Measurements from ENCODE around the gene RBMS1. TPM values are rescaled to one million over a fixed set of nuclear protein-coding genes. Genes with fewer than 3 reads are reported as not detected.
"Not testable (repeated sequence)": the region's sequence is repeated elsewhere in the genome, so short reads cannot be mapped to it uniquely, and the experiment has no call there.

The RBMS1 gene
- total RNA-seq, 3 donors from 2014 or later (not counting 1 experiment from before 2014, with no cell fraction given): 111 to 167 (median 132) TPM

DNA sequence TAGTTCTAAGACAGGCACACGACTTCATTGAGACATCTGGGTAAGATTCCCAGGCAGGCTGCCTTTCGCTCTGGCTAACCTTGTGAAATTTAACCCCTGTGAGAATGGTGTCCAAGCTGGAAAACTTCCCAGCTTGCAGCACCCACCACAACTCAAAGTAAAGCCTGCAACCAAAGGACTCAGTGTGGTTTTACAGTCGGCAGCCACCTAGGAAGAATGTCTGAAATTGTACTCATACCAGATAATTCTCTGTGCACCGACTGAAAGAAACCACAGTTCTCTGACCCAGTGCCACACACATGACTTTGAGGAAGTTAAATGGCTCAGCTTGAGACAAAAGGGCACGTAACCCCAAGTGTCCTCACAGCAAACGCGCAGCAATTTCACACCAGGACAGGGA lies 125.7 kb downstream of the RBMS1 start:
- no peak overlapping the region for H3K4me3 ChIP-seq (ENCODE audit: low read length)
- H3K9me3 Mint-ChIP-seq: no peaks in the 10 kb centered on the region
- TF ChIP-seq, protein P1, sequence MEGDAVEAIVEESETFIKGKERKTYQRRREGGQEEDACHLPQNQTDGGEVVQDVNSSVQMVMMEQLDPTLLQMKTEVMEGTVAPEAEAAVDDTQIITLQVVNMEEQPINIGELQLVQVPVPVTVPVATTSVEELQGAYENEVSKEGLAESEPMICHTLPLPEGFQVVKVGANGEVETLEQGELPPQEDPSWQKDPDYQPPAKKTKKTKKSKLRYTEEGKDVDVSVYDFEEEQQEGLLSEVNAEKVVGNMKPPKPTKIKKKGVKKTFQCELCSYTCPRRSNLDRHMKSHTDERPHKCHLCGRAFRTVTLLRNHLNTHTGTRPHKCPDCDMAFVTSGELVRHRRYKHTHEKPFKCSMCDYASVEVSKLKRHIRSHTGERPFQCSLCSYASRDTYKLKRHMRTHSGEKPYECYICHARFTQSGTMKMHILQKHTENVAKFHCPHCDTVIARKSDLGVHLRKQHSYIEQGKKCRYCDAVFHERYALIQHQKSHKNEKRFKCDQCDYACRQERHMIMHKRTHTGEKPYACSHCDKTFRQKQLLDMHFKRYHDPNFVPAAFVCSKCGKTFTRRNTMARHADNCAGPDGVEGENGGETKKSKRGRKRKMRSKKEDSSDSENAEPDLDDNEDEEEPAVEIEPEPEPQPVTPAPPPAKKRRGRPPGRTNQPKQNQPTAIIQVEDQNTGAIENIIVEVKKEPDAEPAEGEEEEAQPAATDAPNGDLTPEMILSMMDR (IDR thresholded peaks at IDR 0.05): no peak
- H3K27ac Mint-ChIP-seq: peak overlapping the region; percentile 73 to 83
- no peaks in the 10 kb centered on the region for H3K9me3 ChIP-seq (ENCODE audit: control insufficient read depth, insufficient read depth, low read length)
- WGBS (ENCODE audit: insufficient coverage): 15% methylated on average over 7 of the region's 7 CpGs
- no peak overlapping the region for H3K27ac ChIP-seq (ENCODE audit: low read length)
- H3K4me1 Mint-ChIP-seq: peaks cover 79 to 87% of the 10 kb centered on the region in 2 donors
- no peak for DNase-seq
- peak; percentile 60 to 82 (median 74) for ATAC-seq
- peak overlapping the region; percentile 47 for H3K4me3 Mint-ChIP-seq
- peaks cover 13% of the 10 kb centered on the region for H3K36me3 Mint-ChIP-seq
- intact Hi-C loops (cut with micrococcal nuclease): no loop called here
- no peaks in the 10 kb centered on the region for H3K27me3 Mint-ChIP-seq (ENCODE audit: low read depth in 2 of 2)
- H3K4me1 ChIP-seq (ENCODE audit: control insufficient read depth, insufficient read depth, low read length): peaks cover 45% of the 10 kb centered on the region
- H3K36me3 ChIP-seq (ENCODE audit: control insufficient read depth, insufficient read depth, low read length): peaks cover 17% of the 10 kb centered on the region
- no peaks in the 10 kb centered on the region for H3K27me3 ChIP-seq (ENCODE audit: control insufficient read depth, insufficient read depth, low read length)

DNA sequence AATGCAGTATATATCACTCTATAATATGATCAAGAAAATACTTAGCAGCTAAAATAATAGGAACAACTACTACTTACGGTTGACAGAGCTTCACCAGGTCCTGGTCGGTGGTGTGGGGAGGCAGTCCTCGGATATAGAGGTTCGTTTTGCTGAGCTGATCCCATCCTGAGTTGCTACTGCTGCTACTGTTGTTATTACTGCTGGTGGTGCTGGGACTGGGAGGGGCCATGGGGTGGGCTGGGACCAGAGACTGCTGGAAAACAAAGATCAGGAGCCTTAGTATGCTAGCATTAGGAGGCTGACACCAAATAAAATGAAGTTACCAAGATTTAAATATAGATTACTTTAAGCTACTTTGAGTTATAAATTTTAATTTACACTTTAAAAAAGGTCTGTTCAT lies 126.5 kb downstream of the RBMS1 start:
- H3K9me3 Mint-ChIP-seq; H3K27me3 Mint-ChIP-seq (ENCODE audit: low read depth in 2 of 2); H3K4me3 Mint-ChIP-seq; intact Hi-C loops (cut with micrococcal nuclease); H3K9me3 ChIP-seq (ENCODE audit: control insufficient read depth, insufficient read depth, low read length); H3K4me3 ChIP-seq (ENCODE audit: low read length); H3K27me3 ChIP-seq (ENCODE audit: control insufficient read depth, insufficient read depth, low read length); ATAC-seq; DNase-seq; H3K27ac ChIP-seq (ENCODE audit: low read length): not testable (repeated sequence)
- H3K27ac Mint-ChIP-seq: peak overlapping the region; percentile 14 to 32
- peaks cover 13% of the 10 kb centered on the region for H3K36me3 Mint-ChIP-seq
- 98% methylated on average over 3 of the region's 4 CpGs for WGBS (ENCODE audit: insufficient coverage)
- Histone ChIP-seq H3K4me1 (ENCODE audit: control insufficient read depth, insufficient read depth, low read length) (peaks cover 40% of the 10 kb centered on the region), H3K36me3 (ENCODE audit: control insufficient read depth, insufficient read depth, low read length) (peaks cover 17% of the 10 kb centered on the region)
- H3K4me1 Mint-ChIP-seq: peaks cover 76 to 85% of the 10 kb centered on the region in 2 donors

DNA sequence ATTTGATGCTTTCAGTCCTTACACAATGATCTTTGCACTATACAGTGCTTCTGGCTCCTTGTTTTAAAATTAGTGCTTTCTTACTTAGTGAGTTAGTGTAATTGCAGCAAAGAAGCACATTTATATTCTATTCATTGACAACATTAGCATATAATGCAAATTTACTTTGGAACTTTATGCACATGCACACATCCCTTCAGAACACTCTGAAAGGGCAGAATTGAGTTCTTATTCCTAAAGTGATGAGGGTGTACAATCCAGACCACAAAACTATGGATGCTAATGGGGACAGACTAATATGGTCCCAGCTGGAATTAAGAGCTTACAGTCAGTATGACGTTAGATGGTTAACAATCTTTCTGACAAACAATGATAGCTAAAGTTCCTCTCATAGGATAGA lies 127.1 kb downstream of the RBMS1 start:
- intact Hi-C loops (cut with micrococcal nuclease): no loop called here
- peaks cover 34% of the 10 kb centered on the region for H3K4me1 ChIP-seq (ENCODE audit: control insufficient read depth, insufficient read depth, low read length)
- Mint-ChIP-seq H3K27ac (no peak overlapping the region), H3K4me3 (no peak overlapping the region), H3K36me3 (peaks cover 13% of the 10 kb centered on the region), H3K27me3 (ENCODE audit: low read depth in 2 of 2) (no peaks in the 10 kb centered on the region), H3K9me3 (no peaks in the 10 kb centered on the region), H3K4me1 (peaks cover 72 to 82% of the 10 kb centered on the region in 2 donors)
- H3K27ac ChIP-seq (ENCODE audit: low read length): no peak overlapping the region
- no peak for DNase-seq
- no peak for ATAC-seq
- H3K9me3 ChIP-seq (ENCODE audit: control insufficient read depth, insufficient read depth, low read length): no peaks in the 10 kb centered on the region
- TF ChIP-seq, protein P1 (IDR thresholded peaks at IDR 0.05): no peak
- H3K4me3 ChIP-seq (ENCODE audit: low read length): no peak overlapping the region
- peaks cover 17% of the 10 kb centered on the region for H3K36me3 ChIP-seq (ENCODE audit: control insufficient read depth, insufficient read depth, low read length)
- H3K27me3 ChIP-seq (ENCODE audit: control insufficient read depth, insufficient read depth, low read length): no peaks in the 10 kb centered on the region
- WGBS (ENCODE audit: insufficient coverage): 100% methylated on average over 1 of the region's 1 CpG

DNA sequence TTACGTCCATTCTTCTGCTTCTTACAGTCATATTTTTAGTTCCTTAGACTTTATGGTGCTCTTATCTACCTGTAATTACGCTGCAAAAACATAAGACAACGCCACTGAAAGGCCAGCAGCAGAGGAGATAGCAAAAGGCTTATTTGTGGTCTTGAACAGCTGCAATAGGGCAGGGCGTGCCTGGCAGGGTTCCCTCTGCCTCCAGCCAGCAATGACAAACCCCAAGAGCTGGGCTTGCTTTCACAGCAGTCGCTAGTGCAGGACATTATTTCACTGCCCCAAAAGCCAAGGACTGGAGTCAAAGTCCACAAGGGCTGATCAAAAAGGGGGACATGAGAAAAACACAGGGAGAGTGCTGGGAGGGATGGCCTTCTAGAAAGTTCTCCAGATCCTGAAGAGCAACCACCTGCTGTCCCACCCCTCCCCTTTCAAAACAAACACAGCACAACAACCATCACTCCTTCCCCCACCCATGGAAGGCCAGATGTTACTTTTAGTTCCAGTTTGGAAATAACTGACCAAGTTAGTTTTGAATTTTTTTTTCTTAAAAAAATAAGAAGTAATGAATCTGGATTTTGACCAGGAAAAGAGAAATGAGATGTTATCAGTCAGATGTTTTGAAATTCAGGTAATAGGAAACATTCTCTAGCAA lies 127.8 kb downstream of the RBMS1 start:
- Mint-ChIP-seq H3K4me3 (peak overlapping the region; percentile 65), H3K9me3 (no peaks in the 10 kb centered on the region), H3K27ac (peak overlapping the region; percentile 70 to 79)

More for the DNA sequence above, 127.8 kb downstream of the RBMS1 start:
- H3K36me3 ChIP-seq (ENCODE audit: control insufficient read depth, insufficient read depth, low read length): peaks cover 17% of the 10 kb centered on the region
- intact Hi-C loops (cut with micrococcal nuclease): no loop called here
- Mint-ChIP-seq H3K27me3 (ENCODE audit: low read depth in 2 of 2) (no peaks in the 10 kb centered on the region), H3K4me1 (peaks cover 72 to 81% of the 10 kb centered on the region in 2 donors), H3K36me3 (peaks cover 13% of the 10 kb centered on the region)
- H3K9me3 ChIP-seq (ENCODE audit: control insufficient read depth, insufficient read depth, low read length): no peaks in the 10 kb centered on the region
- WGBS (ENCODE audit: insufficient coverage): 69% methylated on average over 5 of the region's 5 CpGs
- DNase-seq (no peak), ATAC-seq (peak in 1 of 3 donors; percentile 59)
- TF ChIP-seq, protein P1 (IDR thresholded peaks at IDR 0.05): no peak
- H3K4me1 ChIP-seq (ENCODE audit: control insufficient read depth, insufficient read depth, low read length): peaks cover 29% of the 10 kb centered on the region
- no peak overlapping the region for H3K4me3 ChIP-seq (ENCODE audit: low read length)
- H3K27me3 ChIP-seq (ENCODE audit: control insufficient read depth, insufficient read depth, low read length): no peaks in the 10 kb centered on the region
- no peak overlapping the region for H3K27ac ChIP-seq (ENCODE audit: low read length)
